Gastrocnemius medialis (tissue), 4 donors: ENCODE measurements around the gene AKNA. TPM values are rescaled to one million over a fixed set of nuclear protein-coding genes. Genes with fewer than 3 reads are reported as not detected.

Source experiments
- ATAC-seq, 2 donors: fragments of 150-250 bp; one replicate each; pipeline ENCODE4 v1.9.1; 2016
- DNase-seq, 2 donors: peaks; one replicate each; pipeline ENCODE4 v3.0.0-alpha.2; 2019
- H3K27ac ChIP-seq, 4 donors: fragments of 200-600 bp; sonication (generic); 1 replicate in 1 of 4; 2 replicates in 3 of 4; pipeline ENCODE4 v1.5.1; 2016 to 2018; ENCODE audit warnings: mild to moderate bottlenecking in 2 of 4, moderate library complexity in 1 of 4
- H3K27me3 ChIP-seq, 3 donors: fragments of 200-600 bp; sonication (generic) in 2 of 3; 1 replicate in 1 of 3; 2 replicates in 2 of 3; pipeline versions ENCODE4 v1.5.1 to v1.6.0; 2016 to 2019; ENCODE audit warnings: mild to moderate bottlenecking in 1 of 3, moderate library complexity in 1 of 3
- H3K36me3 ChIP-seq, 2 donors: fragments of 200-600 bp; sonication (generic) in 1 of 2; one replicate each; pipeline ENCODE4 v1.5.1; 2017 to 2018
- H3K4me1 ChIP-seq, 2 donors: fragments of 200-600 bp; sonication (generic) in 1 of 2; one replicate each; pipeline ENCODE4 v1.5.1; 2016 to 2017; ENCODE audit warnings: mild to moderate bottlenecking in 2 of 2
- H3K4me3 ChIP-seq, 4 donors: fragments of 200-600 bp; sonication (generic) in 3 of 4; 1 replicate in 1 of 4; 2 replicates in 3 of 4; pipeline ENCODE4 v1.5.1; 2016 to 2019; ENCODE audit warnings: mild to moderate bottlenecking in 2 of 4
- H3K9me3 ChIP-seq, 3 donors: fragments of 200-600 bp; sonication (generic) in 2 of 3; 1 replicate in 1 of 3; 2 replicates in 2 of 3; pipeline ENCODE4 v1.5.1; 2016 to 2019
- CTCF ChIP-seq, 5 experiments: fragments of 450-650 bp in 3 of 5; fragments of 200-600 bp in 2 of 5; sonication (generic) in 2 of 5; IDR thresholded peaks in 4 of 5; conservative IDR thresholded peaks in 1 of 5; 1 replicate in 4 of 5; 2 replicates in 1 of 5; pipeline ENCODE4 v1.5.1; 2016 to 2019; ENCODE audit warnings: antibody characterized with exemption in 5 of 5, mild to moderate bottlenecking in 3 of 5, moderate library complexity in 3 of 5
- POLR2A ChIP-seq, 2 donors: fragments of 450-650 bp; IDR thresholded peaks; one replicate each; pipeline ENCODE4 v1.6.1; 2017; ENCODE audit warnings: antibody characterized with exemption in 2 of 2, mild to moderate bottlenecking in 2 of 2, moderate library complexity in 2 of 2
- in situ Hi-C, 4 donors: fragments of 200-750 bp; cut with MboI; loops; one replicate each; pipeline versions ENCODE4 v1.15.0 to v1.8.0; 2017; ENCODE audit warnings: low sequenced_read_pairs in 4 of 4
- intact Hi-C: fragments of 100-400 bp; cut with DNase I; formaldehyde crosslinking; loops from one replicate; pipeline ENCODE4 v1.15.1; 2023; ENCODE audit warnings: low total_unique reads
- total RNA-seq, 4 donors: library from RNA; depleted of rRNA; stranded (reverse); fragments of >200 nt; gene quantifications; one replicate each; pipeline versions ENCODE4 v1.1.0 to v1.2.3, GENCODE V29; 2016

AKNA gene
- total RNA-seq, 4 donors from 2014 or later: 2.8 to 5.7 (median 3.8) TPM

GRCh38 chr9:114339130-114339908, 48.5 kb downstream of the AKNA start:
- no peak for DNase-seq
- in situ Hi-C loops: no loop called here

GRCh38 chr9:114338187-114338586, 49.6 kb downstream of the AKNA start:
- in situ Hi-C loops: no loop called here
- H3K9me3 ChIP-seq: no peaks in the 10 kb centered on the region
- no peak overlapping the region for H3K4me3 ChIP-seq
- no peaks in the 10 kb centered on the region for H3K4me1 ChIP-seq
- no peaks in the 10 kb centered on the region for H3K27me3 ChIP-seq
- DNase-seq (no peak), ATAC-seq (no peak)
- no peak overlapping the region for H3K27ac ChIP-seq
- no peaks in the 10 kb centered on the region for H3K36me3 ChIP-seq
- intact Hi-C loops: no loop called here
- TF ChIP-seq POLR2A (IDR thresholded peaks at IDR 0.05) (no peak), CTCF (IDR thresholded peaks at IDR 0.05 in 4 of 5, conservative IDR thresholded peaks at IDR 0.05 in 1 of 5) (no peak)

More at GRCh38 chr9:114339130-114339908, 48.5 kb downstream of the AKNA start:
- no peak overlapping the region for H3K27ac ChIP-seq
- no peaks in the 10 kb centered on the region for H3K4me1 ChIP-seq
- H3K36me3 ChIP-seq: no peaks in the 10 kb centered on the region
- no peak overlapping the region for H3K4me3 ChIP-seq
- no peak for TF ChIP-seq POLR2A (IDR thresholded peaks at IDR 0.05)
- peak; percentile 15 to 61 (median 48) for TF ChIP-seq CTCF (IDR thresholded peaks at IDR 0.05 in 4 of 5, conservative IDR thresholded peaks at IDR 0.05 in 1 of 5)
- no peaks in the 10 kb centered on the region for H3K27me3 ChIP-seq
- no peak for ATAC-seq
- no peaks in the 10 kb centered on the region for H3K9me3 ChIP-seq
- intact Hi-C loops: no loop called here

- Histone ChIP-seq H3K36me3 (no peaks in the 10 kb centered on the region), H3K4me1 (no peaks in the 10 kb centered on the region), H3K27ac (no peak overlapping the region), H3K9me3 (no peaks in the 10 kb centered on the region), H3K27me3 (no peaks in the 10 kb centered on the region), H3K4me3 (no peak overlapping the region)
- TF ChIP-seq POLR2A (IDR thresholded peaks at IDR 0.05) (no peak), CTCF (IDR thresholded peaks at IDR 0.05 in 4 of 5, conservative IDR thresholded peaks at IDR 0.05 in 1 of 5) (no peak)
- ATAC-seq (no peak), DNase-seq (no peak)
- in situ Hi-C loops: no loop called here
- intact Hi-C loops: no loop called here
Observed at GRCh38 chr9:114336699-114337395, 50.9 kb downstream of the AKNA start.

GRCh38 chr9:114336157-114336556, 51.6 kb downstream of the AKNA start:
- Histone ChIP-seq H3K9me3 (no peaks in the 10 kb centered on the region), H3K36me3 (no peaks in the 10 kb centered on the region), H3K27me3 (no peaks in the 10 kb centered on the region), H3K4me3 (no peak overlapping the region), H3K27ac (no peak overlapping the region), H3K4me1 (no peaks in the 10 kb centered on the region)
- TF ChIP-seq CTCF (IDR thresholded peaks at IDR 0.05 in 4 of 5, conservative IDR thresholded peaks at IDR 0.05 in 1 of 5) (no peak), POLR2A (IDR thresholded peaks at IDR 0.05) (no peak)
- intact Hi-C loops: no loop called here
- in situ Hi-C loops: no loop called here
- ATAC-seq (no peak), DNase-seq (no peak)
